ENCODE data around the gene WDR45B. TPM values are rescaled to one million over a fixed set of nuclear protein-coding genes. Genes with fewer than 3 reads are reported as not detected.

Gene WDR45B
- total RNA-seq, result 75.8 and 77.6 TPM in 2 replicates
- long read RNA-seq, transcript WDR45B-201 (10 exons, 2,587 nt), result major isoform, 268 of 333 reads
- long read RNA-seq, transcript WDR45B-205 (10 exons, 2,322 nt), result minor isoform, 18 of 333 reads
- long read RNA-seq, partial matches to known transcripts, result 20 of 333 reads
- long read RNA-seq, other reads (novel, unspliced or antisense), result 27 of 333 reads

DNA sequence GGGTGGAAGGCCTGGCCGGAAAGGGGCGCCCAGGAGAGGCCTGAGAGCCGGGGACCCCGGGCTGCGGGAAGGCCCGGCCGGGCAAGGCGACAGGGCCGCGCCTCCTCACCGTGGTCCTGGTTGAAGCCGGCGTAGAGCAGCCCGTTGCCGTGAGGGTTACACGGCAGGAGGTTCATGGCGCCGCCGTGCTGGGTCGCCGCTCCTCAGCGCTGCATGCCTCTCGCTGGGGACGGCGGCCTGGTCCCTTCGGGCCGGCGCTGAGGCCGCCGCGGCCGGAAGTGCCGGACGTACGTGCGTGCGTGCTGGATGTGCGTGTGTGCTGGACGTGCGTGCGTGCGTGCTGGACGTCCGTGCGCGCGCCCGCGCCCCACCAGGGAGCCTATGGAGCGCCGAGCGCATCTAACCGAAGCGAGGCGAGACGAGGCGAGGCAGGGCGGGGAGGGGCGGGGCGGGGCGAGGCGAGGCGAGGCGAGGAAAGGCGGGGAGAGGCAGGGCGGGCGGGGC, at the start of gene WDR45B:
WDR45B (minus strand) TSS at position 280 of the 504 bp plus-strand sequence; CDS start at position 176, 104 bp downstream.
- no peaks in the 10 kb centered on the region for H3K27me3 Mint-ChIP-seq
- peak within 1 kb of the TSS; percentile 86 for H3K4me3 Mint-ChIP-seq (ENCODE audit: low read depth)
- TF ChIP-seq CTCF (IDR thresholded peaks at IDR 0.05; ENCODE audit: unreplicated experiment), result no peak
- peak; percentile 86 for DNase-seq (ENCODE audit: low spot score, unreplicated experiment)
- H3K9me3 Mint-ChIP-seq (ENCODE audit: low read depth), result no peaks in the 10 kb centered on the region
- peaks cover 13% of the 10 kb centered on the region for H3K4me1 Mint-ChIP-seq (ENCODE audit: low read depth)
- H3K27ac Mint-ChIP-seq, result peak within 1 kb of the TSS; percentile 89
- peaks cover 2% of the 10 kb centered on the region for H3K36me3 Mint-ChIP-seq (ENCODE audit: insufficient read depth)

GRCh38 chr17:82697808-82698064, 49.5 kb upstream of the WDR45B start:
- peaks cover 2% of the 10 kb centered on the region for H3K4me1 Mint-ChIP-seq (ENCODE audit: low read depth)
- H3K27ac Mint-ChIP-seq, result no peak overlapping the region
- TF ChIP-seq CTCF (IDR thresholded peaks at IDR 0.05; ENCODE audit: unreplicated experiment), result no peak
- H3K36me3 Mint-ChIP-seq (ENCODE audit: insufficient read depth), result peaks cover 14% of the 10 kb centered on the region
- peaks cover 7% of the 10 kb centered on the region for H3K9me3 Mint-ChIP-seq (ENCODE audit: low read depth)
- DNase-seq (ENCODE audit: low spot score, unreplicated experiment), result no peak
- H3K4me3 Mint-ChIP-seq (ENCODE audit: low read depth), result peak overlapping the region; percentile 57
- peaks cover 32% of the 10 kb centered on the region for H3K27me3 Mint-ChIP-seq

DNA sequence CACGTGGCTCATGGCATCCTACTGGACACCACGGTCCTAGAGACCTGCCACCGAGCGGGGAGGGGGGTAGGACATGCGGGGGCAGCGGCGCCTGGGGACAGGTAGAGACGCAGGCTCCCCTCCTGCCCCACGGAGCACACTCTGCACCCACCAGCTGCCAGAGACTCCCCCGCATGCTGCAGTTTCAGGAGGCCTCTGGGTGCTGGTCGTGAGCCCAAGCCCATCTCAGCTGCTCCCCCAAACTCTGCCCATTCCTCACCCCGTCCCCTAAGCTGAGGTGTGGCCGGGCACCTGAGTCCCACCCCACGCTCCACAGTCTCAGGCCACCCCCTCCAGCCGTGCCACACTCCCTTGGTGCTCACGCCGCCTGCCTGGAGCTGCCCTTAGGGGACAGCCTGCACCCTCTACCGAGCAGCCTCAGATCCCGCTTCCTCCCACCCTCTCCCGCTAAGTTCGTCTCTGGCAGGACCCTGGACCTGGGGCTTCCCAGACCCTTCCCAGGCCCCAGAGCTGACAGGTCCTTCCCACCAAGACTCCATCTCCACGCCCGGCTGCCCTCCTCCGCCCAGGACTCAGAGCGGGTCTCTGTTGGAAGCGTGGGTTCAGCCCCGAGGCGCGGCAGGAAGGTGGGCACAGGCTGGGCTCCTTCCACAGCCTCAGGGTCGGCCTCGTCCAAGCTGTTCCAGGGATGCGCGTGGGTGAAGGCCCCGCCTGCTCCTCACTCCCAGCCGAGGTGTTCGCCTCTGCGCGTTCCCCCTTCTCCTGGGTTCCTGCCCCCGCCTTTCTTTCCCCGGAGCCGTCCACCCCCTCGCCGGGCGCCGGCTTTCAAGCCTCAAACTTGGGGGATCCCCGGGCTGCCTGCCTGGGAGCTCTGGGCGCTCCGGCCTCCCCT, 48.9 kb upstream of the WDR45B start:
- no peak for TF ChIP-seq CTCF (IDR thresholded peaks at IDR 0.05; ENCODE audit: unreplicated experiment)
- peaks cover 32% of the 10 kb centered on the region for H3K27me3 Mint-ChIP-seq
- no peak overlapping the region for H3K27ac Mint-ChIP-seq
- peak overlapping the region; percentile 57 for H3K4me3 Mint-ChIP-seq (ENCODE audit: low read depth)
- H3K4me1 Mint-ChIP-seq (ENCODE audit: low read depth), result peaks cover 2% of the 10 kb centered on the region
- peaks cover 14% of the 10 kb centered on the region for H3K36me3 Mint-ChIP-seq (ENCODE audit: insufficient read depth)
- DNase-seq (ENCODE audit: low spot score, unreplicated experiment), result no peak
- H3K9me3 Mint-ChIP-seq (ENCODE audit: low read depth), result peaks cover 7% of the 10 kb centered on the region

DNA sequence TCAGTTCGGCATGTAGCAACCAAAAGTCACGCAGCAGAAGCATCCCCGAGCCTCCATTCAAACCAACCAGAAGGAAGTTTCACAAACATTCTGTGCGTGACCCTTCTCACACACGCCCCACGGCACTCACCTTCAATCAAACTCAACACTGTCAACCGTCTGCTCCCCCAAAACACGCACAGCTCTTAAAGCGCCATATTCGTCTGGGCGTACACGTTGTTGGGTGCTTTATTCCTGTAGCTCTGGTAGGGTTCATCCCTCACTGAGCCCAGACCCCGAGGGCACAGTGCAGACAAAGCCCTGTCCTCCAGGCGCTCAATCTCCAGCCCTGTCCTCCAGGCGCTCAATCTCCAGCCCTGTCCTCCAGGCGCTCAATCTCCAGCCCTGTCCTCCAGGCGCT, 48.0 kb upstream of the WDR45B start:
- Mint-ChIP-seq H3K4me1 (ENCODE audit: low read depth) (peaks cover 2% of the 10 kb centered on the region), H3K36me3 (ENCODE audit: insufficient read depth) (peaks cover 16% of the 10 kb centered on the region), H3K9me3 (ENCODE audit: low read depth) (peaks cover 7% of the 10 kb centered on the region), H3K4me3 (ENCODE audit: low read depth) (no peak overlapping the region), H3K27ac (no peak overlapping the region), H3K27me3 (peaks cover 32% of the 10 kb centered on the region)
- DNase-seq (ENCODE audit: low spot score, unreplicated experiment), result no peak
- no peak for TF ChIP-seq CTCF (IDR thresholded peaks at IDR 0.05; ENCODE audit: unreplicated experiment)

- H3K27me3 Mint-ChIP-seq, result peaks cover 19% of the 10 kb centered on the region
- no peak overlapping the region for H3K4me3 Mint-ChIP-seq (ENCODE audit: low read depth)
- DNase-seq (ENCODE audit: low spot score, unreplicated experiment), result no peak
- H3K9me3 Mint-ChIP-seq (ENCODE audit: low read depth), result peaks cover 7% of the 10 kb centered on the region
- peaks cover 17% of the 10 kb centered on the region for H3K36me3 Mint-ChIP-seq (ENCODE audit: insufficient read depth)
- peaks cover 2% of the 10 kb centered on the region for H3K4me1 Mint-ChIP-seq (ENCODE audit: low read depth)
- TF ChIP-seq CTCF (IDR thresholded peaks at IDR 0.05; ENCODE audit: unreplicated experiment), result no peak
- no peak overlapping the region for H3K27ac Mint-ChIP-seq
These were observed 46.4 kb upstream of the WDR45B start for GRCh38 chr17:82694647-82695046.
